HepG2 (cell line): Measurements from ENCODE around the gene PACS1. TPM values are rescaled to one million over a fixed set of nuclear protein-coding genes. Genes with fewer than 3 reads are reported as not detected.
A peak's percentile ranks its signal among the peaks of the same experiment; 100 is the strongest.

Source experiments
- BHLHE40 ChIP-seq: IDR thresholded peaks from 2 replicates; pipeline ENCODE4 v1.6.1; 2011; ENCODE audit warnings: low read length, improper control_type of control experiment
- CBX1 ChIP-seq: IDR thresholded peaks from one replicate; pipeline ENCODE4 v1.6.1; 2016; ENCODE audit warnings: antibody characterized with exemption, low read depth
- FOXK2 ChIP-seq: fragments of 450-650 bp; IDR thresholded peaks from 2 replicates; pipeline ENCODE4 v1.6.1; 2016
- KDM6A ChIP-seq: IDR thresholded peaks from 2 replicates; pipeline ENCODE4 v1.6.1; 2016; ENCODE audit warnings: low read depth
- NCOA2 ChIP-seq: sonication (generic); formaldehyde crosslinking; IDR thresholded peaks from 2 replicates; pipeline ENCODE4 v1.8.0; 2022; ENCODE audit warnings: inconsistent platforms
- NCOA5 ChIP-seq: sonication (generic); formaldehyde crosslinking; IDR thresholded peaks from 2 replicates; pipeline ENCODE4 v1.4.0; 2020; ENCODE audit warnings: missing genetic modification reagents
- NR2C2 ChIP-seq: sonication (generic); formaldehyde crosslinking; IDR thresholded peaks from 2 replicates; pipeline ENCODE4 v1.4.0; 2020; ENCODE audit warnings: missing genetic modification reagents, mild to moderate bottlenecking, moderate library complexity, borderline replicate concordance
- RFX5 ChIP-seq: IDR thresholded peaks from 2 replicates; pipeline ENCODE4 v1.6.1; 2011; ENCODE audit warnings: low read depth, low read length, improper control_type of control experiment
- SAP130 ChIP-seq: IDR thresholded peaks from 2 replicates; pipeline ENCODE4 v1.6.1; 2016; ENCODE audit warnings: low read depth
- SIX1 ChIP-seq: sonication (generic); formaldehyde crosslinking; IDR thresholded peaks from 2 replicates; pipeline ENCODE4 v1.4.0; 2020; ENCODE audit warnings: missing genetic modification reagents, borderline replicate concordance
- ZC3H13 ChIP-seq: sonication (generic); formaldehyde crosslinking; IDR thresholded peaks from 2 replicates; pipeline ENCODE4 v1.8.1; 2023; ENCODE audit warnings: mild to moderate bottlenecking, missing genetic modification reagents, moderate library complexity
- ZFP36L1 ChIP-seq: sonication (generic); formaldehyde crosslinking; IDR thresholded peaks from 2 replicates; pipeline ENCODE4 v1.8.0; 2022; ENCODE audit warnings: mild to moderate bottlenecking, missing genetic modification reagents, moderate library complexity
- ZMYM4 ChIP-seq: sonication (generic); formaldehyde crosslinking; IDR thresholded peaks from 2 replicates; pipeline ENCODE4 v1.8.1; 2023; ENCODE audit warnings: mild to moderate bottlenecking, missing genetic modification reagents
- ZNF343 ChIP-seq: sonication (generic); formaldehyde crosslinking; IDR thresholded peaks from 2 replicates; pipeline ENCODE4 v1.4.0; 2020; ENCODE audit warnings: mild to moderate bottlenecking, missing genetic modification reagents
- ZNF605 ChIP-seq: sonication (generic); formaldehyde crosslinking; IDR thresholded peaks from 2 replicates; pipeline ENCODE4 v1.8.0; 2022; ENCODE audit warnings: mild to moderate bottlenecking, missing genetic modification reagents
- ZNF879 ChIP-seq: sonication (generic); formaldehyde crosslinking; IDR thresholded peaks from 2 replicates; pipeline ENCODE4 v1.8.1; 2023; ENCODE audit warnings: missing genetic modification reagents
- polyA plus RNA-seq, 8 experiments: library from polyadenylated mRNA; depleted of rRNA in 3 of 8; stranded (reverse) in 7 of 8; unstranded in 1 of 8; fragments of >200 nt; fragmentation: Illumina TruSeq in 4 of 8; extraction: Trizol in 4 of 8; gene quantifications; 2 replicates each; pipeline versions ENCODE4 v1.2.1 to v1.2.3, GENCODE V29; 2011 to 2016; ENCODE audit warnings: low read depth in 4 of 8, missing spikeins in 1 of 8, mixed read lengths in 1 of 8; ENCODE audit not compliant: insufficient read depth in 1 of 8
- total RNA-seq, 5 experiments: library from RNA; depleted of rRNA; stranded (reverse); fragments of >200 nt; fragmentation: Illumina TruSeq; extraction: Trizol; gene quantifications; 2 replicates each; pipeline ENCODE4 v1.2.3, GENCODE V29; 2016; ENCODE audit warnings: low read depth in 1 of 5
- TF ChIP-seq, protein P1 (sequence below): sonication (generic); formaldehyde crosslinking; IDR thresholded peaks from 2 replicates; pipeline ENCODE4 v1.8.0; 2022; ENCODE audit warnings: missing genetic modification reagents, mild to moderate bottlenecking, inconsistent platforms, borderline replicate concordance
- TF ChIP-seq, protein P2 (sequence below): sonication (generic); formaldehyde crosslinking; IDR thresholded peaks from 2 replicates; pipeline ENCODE4 v1.4.0; 2020; ENCODE audit warnings: missing genetic modification reagents, borderline replicate concordance
- TF ChIP-seq, protein P3 (sequence below): sonication (generic); formaldehyde crosslinking; IDR thresholded peaks from 2 replicates; pipeline ENCODE4 v1.4.0; 2020; ENCODE audit warnings: mild to moderate bottlenecking, missing genetic modification reagents
- TF ChIP-seq, protein P4 (sequence below): sonication (generic); formaldehyde crosslinking; IDR thresholded peaks from 2 replicates; pipeline ENCODE4 v1.5.0; 2020; ENCODE audit warnings: missing genetic modification reagents
- TF ChIP-seq, protein P5 (sequence below): sonication (generic); formaldehyde crosslinking; IDR thresholded peaks from 2 replicates; pipeline ENCODE4 v1.5.0; 2020; ENCODE audit warnings: missing genetic modification reagents, mild to moderate bottlenecking, borderline replicate concordance

The PACS1 gene
- total and polyA plus RNA-seq, 2 of the 13 experiments (the other 11 are each of a cell fraction or from before 2014, with no cell fraction given), result 7.6 to 8.6 TPM

DNA sequence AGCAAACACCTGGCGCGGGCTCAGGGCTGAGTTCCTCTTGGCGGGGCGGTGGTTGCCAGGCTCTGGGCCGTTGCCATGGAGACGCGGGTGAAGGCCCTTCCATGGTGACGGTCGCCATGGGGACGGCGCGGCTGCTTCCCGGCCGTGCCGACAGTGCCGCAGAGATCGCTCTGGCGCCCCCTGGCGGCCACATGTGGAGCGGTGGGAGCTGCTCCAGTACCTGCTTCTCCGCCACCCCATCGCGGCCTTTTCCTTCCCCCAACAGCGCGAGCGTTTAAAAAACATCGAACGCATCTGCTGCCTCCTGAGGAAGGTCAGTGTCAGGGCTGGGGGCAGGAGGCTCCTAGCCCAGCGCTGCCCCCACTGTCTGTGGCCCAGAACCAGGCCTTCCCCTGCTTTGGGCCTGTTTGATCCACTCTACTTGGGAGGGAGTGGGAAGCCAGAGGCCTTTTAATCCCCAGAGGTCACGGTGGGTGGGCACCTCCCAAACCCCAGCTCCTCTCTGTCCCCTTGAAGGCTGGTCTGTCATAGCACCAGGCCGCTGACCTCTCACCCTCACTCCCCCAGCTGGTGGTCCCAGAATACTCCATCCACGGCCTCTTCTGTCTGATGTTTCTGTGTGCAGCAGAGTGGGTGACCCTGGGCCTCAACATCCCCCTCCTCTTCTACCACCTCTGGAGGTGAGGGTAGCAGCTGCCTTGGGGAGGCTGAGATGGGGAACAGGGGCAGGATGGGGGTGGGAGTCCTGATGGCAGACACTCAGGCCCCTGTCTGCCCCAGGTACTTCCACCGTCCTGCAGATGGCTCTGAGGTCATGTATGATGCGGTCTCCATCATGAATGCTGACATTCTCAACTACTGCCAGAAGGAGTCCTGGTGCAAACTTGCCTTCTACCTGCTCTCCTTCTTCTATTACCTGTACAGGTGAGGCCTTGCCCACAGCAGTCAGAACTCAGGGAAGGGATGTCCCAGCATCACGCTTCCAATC lies 212.7 kb downstream of the PACS1 start (continued):
- no peak for TF ChIP-seq NCOA5 (CRISPR knock-in tag)
- TF ChIP-seq NCOA2 (CRISPR knock-in tag), result peak; percentile 22; the same call in 1 of the 2 replicates
- TF ChIP-seq, protein P1, sequence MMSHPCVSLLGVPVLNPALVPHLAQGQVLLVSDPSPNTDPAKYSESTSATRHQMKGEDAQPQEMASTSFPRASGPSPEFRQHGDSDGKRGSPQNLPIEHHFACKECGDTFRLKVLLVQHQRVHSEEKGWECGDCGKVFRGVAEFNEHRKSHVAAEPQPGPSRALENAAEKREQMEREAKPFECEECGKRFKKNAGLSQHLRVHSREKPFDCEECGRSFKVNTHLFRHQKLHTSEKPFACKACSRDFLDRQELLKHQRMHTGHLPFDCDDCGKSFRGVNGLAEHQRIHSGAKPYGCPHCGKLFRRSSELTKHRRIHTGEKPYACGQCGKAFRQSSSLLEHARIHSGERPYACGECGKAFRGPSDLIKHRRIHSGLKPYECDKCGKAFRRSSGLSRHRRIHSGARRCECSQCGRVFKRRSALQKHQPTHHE (CRISPR knock-in tag), result 0 out of 2 replicates have a peak, but pooled peaks have one; percentile 45
- TF ChIP-seq ZC3H13 (CRISPR knock-in tag), result peak; percentile 53; the same call in 1 of the 2 replicates
- TF ChIP-seq, protein P2, sequence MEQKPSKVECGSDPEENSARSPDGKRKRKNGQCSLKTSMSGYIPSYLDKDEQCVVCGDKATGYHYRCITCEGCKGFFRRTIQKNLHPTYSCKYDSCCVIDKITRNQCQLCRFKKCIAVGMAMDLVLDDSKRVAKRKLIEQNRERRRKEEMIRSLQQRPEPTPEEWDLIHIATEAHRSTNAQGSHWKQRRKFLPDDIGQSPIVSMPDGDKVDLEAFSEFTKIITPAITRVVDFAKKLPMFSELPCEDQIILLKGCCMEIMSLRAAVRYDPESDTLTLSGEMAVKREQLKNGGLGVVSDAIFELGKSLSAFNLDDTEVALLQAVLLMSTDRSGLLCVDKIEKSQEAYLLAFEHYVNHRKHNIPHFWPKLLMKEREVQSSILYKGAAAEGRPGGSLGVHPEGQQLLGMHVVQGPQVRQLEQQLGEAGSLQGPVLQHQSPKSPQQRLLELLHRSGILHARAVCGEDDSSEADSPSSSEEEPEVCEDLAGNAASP (CRISPR knock-in tag), result 0 out of 2 replicates have a peak, but pooled peaks have one; percentile 48
- TF ChIP-seq, protein P3, sequence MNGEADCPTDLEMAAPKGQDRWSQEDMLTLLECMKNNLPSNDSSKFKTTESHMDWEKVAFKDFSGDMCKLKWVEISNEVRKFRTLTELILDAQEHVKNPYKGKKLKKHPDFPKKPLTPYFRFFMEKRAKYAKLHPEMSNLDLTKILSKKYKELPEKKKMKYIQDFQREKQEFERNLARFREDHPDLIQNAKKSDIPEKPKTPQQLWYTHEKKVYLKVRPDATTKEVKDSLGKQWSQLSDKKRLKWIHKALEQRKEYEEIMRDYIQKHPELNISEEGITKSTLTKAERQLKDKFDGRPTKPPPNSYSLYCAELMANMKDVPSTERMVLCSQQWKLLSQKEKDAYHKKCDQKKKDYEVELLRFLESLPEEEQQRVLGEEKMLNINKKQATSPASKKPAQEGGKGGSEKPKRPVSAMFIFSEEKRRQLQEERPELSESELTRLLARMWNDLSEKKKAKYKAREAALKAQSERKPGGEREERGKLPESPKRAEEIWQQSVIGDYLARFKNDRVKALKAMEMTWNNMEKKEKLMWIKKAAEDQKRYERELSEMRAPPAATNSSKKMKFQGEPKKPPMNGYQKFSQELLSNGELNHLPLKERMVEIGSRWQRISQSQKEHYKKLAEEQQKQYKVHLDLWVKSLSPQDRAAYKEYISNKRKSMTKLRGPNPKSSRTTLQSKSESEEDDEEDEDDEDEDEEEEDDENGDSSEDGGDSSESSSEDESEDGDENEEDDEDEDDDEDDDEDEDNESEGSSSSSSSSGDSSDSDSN (CRISPR knock-in tag), result peak; percentile 38; the same call in 1 of the 2 replicates
- peak; percentile 83; the same call in 1 of the 2 replicates for TF ChIP-seq ZFP36L1 (CRISPR knock-in tag)
- TF ChIP-seq, protein P4, sequence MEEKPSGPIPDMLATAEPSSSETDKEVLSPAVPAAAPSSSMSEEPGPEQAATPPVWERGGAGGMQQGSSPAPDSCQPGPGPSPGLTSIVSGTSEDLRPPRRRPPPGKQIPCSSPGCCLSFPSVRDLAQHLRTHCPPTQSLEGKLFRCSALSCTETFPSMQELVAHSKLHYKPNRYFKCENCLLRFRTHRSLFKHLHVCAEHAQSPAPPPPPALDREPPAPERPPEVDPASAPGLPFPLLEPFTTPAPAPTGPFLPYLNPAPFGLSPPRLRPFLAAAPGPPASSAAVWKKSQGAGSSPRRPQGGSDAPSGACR (CRISPR knock-in tag), result no peak
- TF ChIP-seq RFX5, result peak; percentile 89
- peak; percentile 84; the same call in 1 of the 2 replicates for TF ChIP-seq ZNF343 (CRISPR knock-in tag)
- TF ChIP-seq NR2C2, result 0 out of 2 replicates have a peak, but pooled peaks have one; percentile 33
- TF ChIP-seq FOXK2, result no peak
- peak; percentile 50; the same call in 1 of the 2 replicates for TF ChIP-seq BHLHE40
- peak; percentile 96 for TF ChIP-seq SAP130 (CRISPR knock-in tag)
- TF ChIP-seq, protein P5, sequence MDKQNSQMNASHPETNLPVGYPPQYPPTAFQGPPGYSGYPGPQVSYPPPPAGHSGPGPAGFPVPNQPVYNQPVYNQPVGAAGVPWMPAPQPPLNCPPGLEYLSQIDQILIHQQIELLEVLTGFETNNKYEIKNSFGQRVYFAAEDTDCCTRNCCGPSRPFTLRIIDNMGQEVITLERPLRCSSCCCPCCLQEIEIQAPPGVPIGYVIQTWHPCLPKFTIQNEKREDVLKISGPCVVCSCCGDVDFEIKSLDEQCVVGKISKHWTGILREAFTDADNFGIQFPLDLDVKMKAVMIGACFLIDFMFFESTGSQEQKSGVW (CRISPR knock-in tag), result no peak
- peak; percentile 72; the same call in 1 of the 2 replicates for TF ChIP-seq ZNF605 (CRISPR knock-in tag)
- no peak for TF ChIP-seq ZMYM4 (CRISPR knock-in tag)
- no peak for TF ChIP-seq SIX1 (CRISPR knock-in tag)
- TF ChIP-seq CBX1, result no peak
- TF ChIP-seq KDM6A (CRISPR knock-in tag), result no peak
- TF ChIP-seq ZNF879 (CRISPR knock-in tag), result no peak
